DMS 273 treated with DMSO at 0.1 percent for 48 hours (cell line): Measurements from ENCODE around the gene RXYLT1.
"Not testable (repeated sequence)": the region's sequence is repeated elsewhere in the genome, so short reads cannot be mapped to it uniquely, and the experiment has no call there.

Experiments used
- DNase-seq: peaks from one replicate; lab custom pipeline; 2025; lab: John Stamatoyannopoulos, UW

Gene RXYLT1

GRCh38 chr12:63779498-63780481, at the start of gene RXYLT1:
Gene RXYLT1 (plus strand): TSS chr12:63779909. CDS start chr12:63779961, 52 bp downstream.
- peak; percentile 49 for DNase-seq

- DNase-seq = not testable (repeated sequence)
Measured at GRCh38 chr12:63732779-63733178, 46.9 kb upstream of the RXYLT1 start.

- DNase-seq = not testable (repeated sequence)
Measured at GRCh38 chr12:63733585-63733984, 46.1 kb upstream of the RXYLT1 start.

GRCh38 chr12:63740551-63740950, 39.2 kb upstream of the RXYLT1 start:
- not testable (repeated sequence) for DNase-seq

GRCh38 chr12:63741431-63741830, 38.3 kb upstream of the RXYLT1 start:
- DNase-seq = not testable (repeated sequence)

GRCh38 chr12:63744110-63744509, 35.6 kb upstream of the RXYLT1 start:
- not testable (repeated sequence) for DNase-seq

GRCh38 chr12:63746470-63746869, 33.2 kb upstream of the RXYLT1 start:
- DNase-seq = not testable (repeated sequence)

GRCh38 chr12:63747136-63747535, 32.6 kb upstream of the RXYLT1 start:
- DNase-seq = not testable (repeated sequence)

- DNase-seq = no peak
Measured at GRCh38 chr12:63747553-63747952, 32.2 kb upstream of the RXYLT1 start.

GRCh38 chr12:63752283-63752682, 27.4 kb upstream of the RXYLT1 start:
- no peak for DNase-seq

- DNase-seq = no peak
Measured at GRCh38 chr12:63752841-63753240, 26.9 kb upstream of the RXYLT1 start.

GRCh38 chr12:63753743-63754142, 26.0 kb upstream of the RXYLT1 start:
- DNase-seq = no peak

- DNase-seq = no peak
Measured at GRCh38 chr12:63764481-63764880, 15.2 kb upstream of the RXYLT1 start.

- DNase-seq = no peak
Measured at GRCh38 chr12:63766498-63766897, 13.2 kb upstream of the RXYLT1 start.

- no peak for DNase-seq
Measured at GRCh38 chr12:63770375-63770774, 9.3 kb upstream of the RXYLT1 start.

GRCh38 chr12:63777340-63777739, 2.4 kb upstream of the RXYLT1 start:
- DNase-seq = no peak

GRCh38 chr12:63782466-63782865, 2.8 kb downstream of the RXYLT1 start:
- DNase-seq = no peak

- DNase-seq = no peak
Measured at GRCh38 chr12:63787306-63787705, 7.6 kb downstream of the RXYLT1 start.

GRCh38 chr12:63790608-63790945, 10.9 kb downstream of the RXYLT1 start:
- no peak for DNase-seq

- DNase-seq = no peak
Measured at GRCh38 chr12:63792338-63792737, 12.6 kb downstream of the RXYLT1 start.

GRCh38 chr12:63795032-63795687, 15.5 kb downstream of the RXYLT1 start:
- DNase-seq = no peak

GRCh38 chr12:63795944-63796343, 16.2 kb downstream of the RXYLT1 start:
- no peak for DNase-seq

GRCh38 chr12:63802012-63802608, 22.4 kb downstream of the RXYLT1 start:
- DNase-seq = no peak
